RWPE1 (cell line): Measurements from ENCODE around the gene AASDHPPT.

Source experiments
- CTCF ChIA-PET: fragments of 350-600 bp; sonication (Branson Sonifier 250); formaldehyde crosslinking; extraction: SDS; loops from one replicate; lab custom pipeline; 2021; lab: Yijun Ruan, JAX
- POLR2A ChIA-PET: fragments of 400-600 bp; formaldehyde crosslinking; extraction: SDS; loops from one replicate; lab custom pipeline; 2020; ENCODE audit warnings: antibody characterized with exemption; ENCODE audit not compliant: low non-redundant PET; lab: Yijun Ruan, JAX
- DNase-seq: peaks from one replicate; pipeline ENCODE4 v3.0.0; 2012; ENCODE audit warnings: low spot score
- H3K27ac ChIP-seq: fragments of 450-650 bp; 2 replicates; pipeline ENCODE4 v1.5.1; 2017
- TF ChIP-seq, protein P1 (sequence below): fragments of 450-650 bp; conservative IDR thresholded peaks from 2 replicates; pipeline ENCODE4 v1.5.1; 2017; ENCODE audit warnings: low read depth, mild to moderate bottlenecking

AASDHPPT gene

DNA sequence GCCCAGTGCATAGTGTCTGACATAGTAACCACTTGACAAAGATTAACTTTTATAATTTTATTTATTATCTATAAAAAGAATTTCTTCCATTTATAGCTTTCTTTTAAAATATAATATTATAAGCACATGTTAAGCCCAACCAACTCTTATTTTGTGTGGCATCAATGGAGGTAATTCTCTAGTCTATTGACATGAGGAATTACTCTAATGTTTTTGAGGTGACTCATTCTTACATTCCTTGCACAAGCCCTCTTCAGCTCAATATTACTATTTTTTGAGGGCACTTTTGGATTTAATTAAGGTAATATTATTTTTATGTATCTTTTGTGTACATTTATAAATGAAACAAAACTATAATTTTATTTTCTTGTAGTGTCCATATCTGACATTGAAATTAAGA is 59.6 kb downstream of the AASDHPPT start:
- CTCF ChIA-PET, result interaction anchor here (0.7 kb wide), 1 partner anchor 16 kb away, joined by 3 read pairs; no protein-coding TSS in a partner anchor

DNA sequence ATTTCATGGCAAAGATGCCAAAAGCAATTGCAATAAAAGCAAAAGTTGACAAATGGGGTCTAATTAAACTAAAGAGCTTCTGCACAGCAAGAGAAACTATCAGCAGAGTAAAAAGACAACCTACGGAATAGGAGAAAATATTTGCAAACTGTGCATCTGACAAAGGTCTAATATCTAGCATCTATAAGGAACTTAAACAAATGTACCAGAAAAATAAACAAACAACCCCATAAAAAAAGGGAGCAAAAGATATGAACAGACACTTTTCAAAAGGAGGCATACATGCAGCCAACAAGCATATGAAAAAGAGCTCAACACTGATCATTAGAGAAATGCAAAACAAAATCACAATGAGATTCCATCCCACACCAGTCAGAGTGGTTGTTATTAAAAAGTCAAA is 60.3 kb downstream of the AASDHPPT start:
- POLR2A ChIA-PET, result no interaction called here
- H3K27ac ChIP-seq, result no peak overlapping the region
- TF ChIP-seq, protein P1, sequence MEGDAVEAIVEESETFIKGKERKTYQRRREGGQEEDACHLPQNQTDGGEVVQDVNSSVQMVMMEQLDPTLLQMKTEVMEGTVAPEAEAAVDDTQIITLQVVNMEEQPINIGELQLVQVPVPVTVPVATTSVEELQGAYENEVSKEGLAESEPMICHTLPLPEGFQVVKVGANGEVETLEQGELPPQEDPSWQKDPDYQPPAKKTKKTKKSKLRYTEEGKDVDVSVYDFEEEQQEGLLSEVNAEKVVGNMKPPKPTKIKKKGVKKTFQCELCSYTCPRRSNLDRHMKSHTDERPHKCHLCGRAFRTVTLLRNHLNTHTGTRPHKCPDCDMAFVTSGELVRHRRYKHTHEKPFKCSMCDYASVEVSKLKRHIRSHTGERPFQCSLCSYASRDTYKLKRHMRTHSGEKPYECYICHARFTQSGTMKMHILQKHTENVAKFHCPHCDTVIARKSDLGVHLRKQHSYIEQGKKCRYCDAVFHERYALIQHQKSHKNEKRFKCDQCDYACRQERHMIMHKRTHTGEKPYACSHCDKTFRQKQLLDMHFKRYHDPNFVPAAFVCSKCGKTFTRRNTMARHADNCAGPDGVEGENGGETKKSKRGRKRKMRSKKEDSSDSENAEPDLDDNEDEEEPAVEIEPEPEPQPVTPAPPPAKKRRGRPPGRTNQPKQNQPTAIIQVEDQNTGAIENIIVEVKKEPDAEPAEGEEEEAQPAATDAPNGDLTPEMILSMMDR, result no peak
- no peak for DNase-seq
- CTCF ChIA-PET, result interaction anchor here (0.6 to 0.7 kb wide), 2 partner anchors 15 to 111 kb away, joined by 3 read pairs; no protein-coding TSS in a partner anchor

More for the DNA sequence above, 59.6 kb downstream of the AASDHPPT start:
- POLR2A ChIA-PET, result no interaction called here
- no peak for DNase-seq
- TF ChIP-seq, protein P1, result no peak
- H3K27ac ChIP-seq, result no peak overlapping the region
